GM18505 (cell line): ENCODE results near the gene RYR3.

Experiments
- ATAC-seq: cut with Tn5 transposase; IDR thresholded peaks from one replicate; pipeline ENCODE4 v1.9.1; 2021; ENCODE audit not compliant: unreplicated experiment
- POLR2A ChIP-seq: IDR thresholded peaks from 4 replicates; pipeline ENCODE4 v1.6.1; 2011; ENCODE audit warnings: borderline replicate concordance; ENCODE audit not compliant: insufficient read depth, insufficient read length; ENCODE audit errors: extremely low read depth

RYR3 gene

GRCh38 chr15:33310481-33311311 lies at the start of gene RYR3:
TSS of gene RYR3 (plus strand) at chr15:33310967. CDS start at chr15:33311046, 79 bp downstream.
- ATAC-seq: no peak
- no peak for TF ChIP-seq POLR2A

- no peak for ATAC-seq
- no peak for TF ChIP-seq POLR2A
Measured at GRCh38 chr15:33262306-33262705, 48.5 kb upstream of the RYR3 start.

DNA sequence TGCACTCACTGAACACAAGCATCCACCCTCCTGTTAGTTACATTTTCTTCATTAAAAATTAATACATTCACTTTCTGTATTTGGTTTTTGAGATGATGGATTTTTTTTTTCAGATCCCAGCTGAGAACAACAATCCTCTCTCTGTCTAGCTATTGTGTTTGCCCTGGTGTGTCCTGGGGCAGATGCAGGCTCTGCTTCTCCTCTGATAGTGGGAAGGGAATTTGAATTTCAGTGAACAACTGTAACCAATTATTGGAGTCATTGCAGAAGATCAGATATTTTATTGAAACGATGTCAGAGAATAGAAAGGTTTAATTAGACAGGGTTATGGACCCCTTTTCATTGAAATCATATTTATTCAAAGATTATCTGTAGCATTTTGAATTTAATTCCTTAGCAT lies 33.1 kb upstream of the RYR3 start:
- no peak for TF ChIP-seq POLR2A
- no peak for ATAC-seq

DNA sequence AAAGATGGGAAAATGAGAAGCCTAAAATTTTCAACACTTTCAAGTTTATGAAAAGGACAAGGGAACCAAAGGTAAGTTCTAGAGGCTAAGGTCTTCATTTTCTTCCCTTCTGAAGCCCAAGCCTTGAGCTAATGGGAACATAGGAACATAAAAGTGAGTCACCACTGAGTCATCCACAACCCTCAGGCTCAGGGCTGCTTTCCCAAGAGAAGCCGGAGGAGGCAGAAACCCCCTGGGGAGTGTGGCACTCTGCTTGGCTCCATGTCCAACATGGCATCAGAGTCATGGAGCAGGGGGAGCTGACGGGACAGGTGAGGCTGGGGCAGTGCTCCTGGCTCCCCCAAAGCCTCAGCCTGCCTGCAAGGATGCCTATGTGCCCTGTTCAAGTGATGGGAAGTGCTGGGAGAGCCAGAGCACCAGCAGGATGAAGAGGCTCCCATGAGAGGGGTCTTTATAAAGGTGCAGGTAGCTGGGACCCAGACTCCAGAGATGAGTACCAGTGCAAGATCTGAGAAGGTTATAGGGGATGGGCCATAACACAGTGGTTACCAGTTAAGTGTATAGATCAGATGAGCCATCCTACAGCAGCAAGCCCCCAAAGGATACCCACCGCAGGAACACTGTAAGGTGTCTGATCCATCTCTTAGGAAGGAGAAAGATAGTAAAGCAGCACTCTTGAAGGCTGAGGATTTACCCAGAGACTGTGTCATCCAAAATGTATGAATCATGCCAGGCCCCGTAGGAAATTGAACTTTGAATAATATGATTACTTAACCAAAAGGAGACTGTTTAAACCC lies 31.8 kb upstream of the RYR3 start:
- no peak for ATAC-seq
- TF ChIP-seq POLR2A: no peak

DNA sequence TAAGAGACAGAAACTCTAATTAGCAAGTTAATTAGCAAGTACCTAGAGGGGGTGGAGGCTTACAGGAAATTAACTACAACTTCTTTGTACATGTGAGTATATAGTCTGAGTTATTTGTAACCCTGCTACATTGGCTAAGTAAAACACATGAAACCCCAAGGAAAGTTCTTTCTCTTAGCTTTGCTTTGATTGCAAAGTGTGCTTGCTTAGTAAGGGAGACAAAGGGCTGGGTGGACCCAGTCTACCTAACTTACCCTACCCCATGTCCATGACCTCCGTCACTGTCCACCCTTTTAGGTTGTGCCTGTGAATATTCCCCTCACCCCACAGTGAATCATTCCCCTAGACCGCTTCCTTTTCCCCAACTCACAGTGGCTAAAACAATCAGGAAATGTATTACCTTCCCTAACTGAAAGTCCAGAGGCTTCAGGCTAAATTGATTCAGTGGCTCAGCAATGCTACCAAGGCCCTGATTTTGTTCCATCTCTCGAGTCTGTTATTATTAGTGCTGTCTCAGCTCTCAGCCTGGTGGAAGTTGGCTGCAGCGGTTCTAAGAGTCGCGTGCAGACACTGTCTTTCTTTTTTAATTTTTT lies 31.1 kb upstream of the RYR3 start:
- TF ChIP-seq POLR2A: no peak
- ATAC-seq: no peak

DNA sequence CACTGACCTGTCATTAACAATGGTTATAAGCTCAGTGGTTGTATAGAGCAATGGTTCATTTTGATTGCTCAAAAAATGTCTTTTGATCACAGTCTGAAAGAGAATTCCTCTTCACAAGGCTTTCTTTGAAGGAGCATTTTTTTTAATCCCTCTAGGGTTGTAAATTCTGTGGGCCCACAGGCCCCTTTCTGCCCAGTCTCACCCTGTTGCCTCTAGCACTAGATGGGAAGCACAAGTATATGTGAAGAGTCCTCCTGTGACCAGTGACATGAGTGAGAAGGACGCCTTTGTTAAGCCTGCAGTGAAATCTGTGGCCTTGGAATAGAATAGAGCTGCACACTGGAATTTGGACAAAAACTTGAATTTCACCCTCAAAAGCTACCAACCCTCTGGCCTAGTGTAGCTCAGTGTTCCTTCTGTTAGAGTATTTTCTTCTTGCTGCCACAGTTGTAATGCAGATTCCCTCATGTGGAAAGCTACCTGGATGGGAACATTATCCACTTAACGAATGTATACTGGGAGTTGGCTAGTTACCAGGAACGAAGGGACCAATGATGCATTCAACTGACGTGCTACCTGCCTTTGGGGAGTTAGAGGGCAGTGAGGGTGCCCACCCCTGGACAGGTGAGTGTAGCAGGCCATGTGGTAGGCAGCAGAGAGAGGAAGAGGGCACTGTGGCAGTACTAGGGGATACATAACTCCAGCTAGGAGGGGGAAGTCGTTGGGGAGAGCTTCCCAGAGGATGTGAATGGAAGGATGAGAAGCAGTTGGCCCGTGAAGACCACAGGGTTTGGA lies 28.3 kb upstream of the RYR3 start:
- TF ChIP-seq POLR2A: no peak
- no peak for ATAC-seq

GRCh38 chr15:33283576-33283975 lies 27.2 kb upstream of the RYR3 start:
- TF ChIP-seq POLR2A: no peak
- ATAC-seq: no peak

GRCh38 chr15:33284336-33284735 lies 26.4 kb upstream of the RYR3 start:
- ATAC-seq: no peak
- no peak for TF ChIP-seq POLR2A

DNA sequence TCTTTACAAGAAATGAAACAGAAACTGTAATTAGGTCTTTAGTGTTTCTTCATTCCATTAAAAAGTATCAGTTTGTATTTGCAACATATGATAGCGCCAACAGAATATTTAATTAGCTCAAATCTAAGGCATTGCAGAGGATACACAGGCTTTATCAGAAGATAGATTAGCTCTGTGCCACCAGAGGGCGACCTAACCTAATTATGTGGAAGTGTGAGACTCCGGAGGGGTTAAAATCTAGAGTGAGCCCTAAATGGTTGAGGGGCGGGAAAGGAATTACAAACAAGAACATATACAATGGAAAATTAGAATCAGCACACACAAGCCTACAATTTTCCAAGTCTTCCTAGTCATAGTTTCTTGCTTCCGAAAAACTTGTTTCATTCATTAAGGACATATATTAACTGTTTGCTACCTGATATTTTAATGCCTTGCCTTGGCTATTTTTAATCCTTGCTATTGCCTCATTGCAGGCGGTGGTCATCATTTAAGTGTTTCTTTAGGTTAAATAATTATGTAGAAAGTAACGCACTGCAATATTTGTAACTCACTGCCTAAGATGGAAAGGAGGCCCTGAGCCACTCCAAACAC lies 18.0 kb upstream of the RYR3 start:
- ATAC-seq: no peak
- no peak for TF ChIP-seq POLR2A

DNA sequence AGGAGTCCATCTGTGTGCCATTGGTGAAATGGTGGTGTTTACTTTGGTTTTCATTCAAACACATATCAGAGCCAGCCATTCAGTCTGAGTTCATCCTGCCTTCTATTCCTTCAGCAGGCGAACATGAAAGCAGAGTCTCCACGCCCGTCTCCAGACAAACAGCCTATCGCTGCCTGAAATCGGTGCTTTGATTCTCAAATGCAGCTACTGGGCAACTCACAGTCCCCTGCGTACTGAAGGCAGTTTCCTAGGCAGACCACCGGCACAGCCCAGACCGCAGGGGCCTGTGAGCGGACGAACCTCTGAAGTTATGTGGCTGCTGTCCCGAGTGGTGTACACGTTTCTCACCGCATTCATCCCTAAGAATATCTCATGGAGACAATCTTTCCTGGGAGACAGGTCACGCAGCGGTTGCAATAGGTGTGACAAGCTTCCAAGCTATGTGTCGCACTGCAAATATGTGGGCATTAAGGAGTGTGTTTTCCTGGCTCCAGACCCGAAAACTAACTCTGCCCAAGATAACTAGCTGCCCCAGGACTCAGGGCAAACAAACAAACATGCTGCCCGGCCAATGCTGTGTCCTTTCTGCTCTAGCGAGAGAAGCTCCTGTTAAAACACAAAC lies 16.9 kb upstream of the RYR3 start:
- no peak for ATAC-seq

GRCh38 chr15:33296050-33296449 lies 14.7 kb upstream of the RYR3 start:
- ATAC-seq: no peak

More for the DNA sequence above, 16.9 kb upstream of the RYR3 start:
- TF ChIP-seq POLR2A: no peak

GRCh38 chr15:33296856-33297255 lies 13.9 kb upstream of the RYR3 start:
- ATAC-seq: no peak
- no peak for TF ChIP-seq POLR2A

More at GRCh38 chr15:33296050-33296449, 14.7 kb upstream of the RYR3 start:
- no peak for TF ChIP-seq POLR2A

DNA sequence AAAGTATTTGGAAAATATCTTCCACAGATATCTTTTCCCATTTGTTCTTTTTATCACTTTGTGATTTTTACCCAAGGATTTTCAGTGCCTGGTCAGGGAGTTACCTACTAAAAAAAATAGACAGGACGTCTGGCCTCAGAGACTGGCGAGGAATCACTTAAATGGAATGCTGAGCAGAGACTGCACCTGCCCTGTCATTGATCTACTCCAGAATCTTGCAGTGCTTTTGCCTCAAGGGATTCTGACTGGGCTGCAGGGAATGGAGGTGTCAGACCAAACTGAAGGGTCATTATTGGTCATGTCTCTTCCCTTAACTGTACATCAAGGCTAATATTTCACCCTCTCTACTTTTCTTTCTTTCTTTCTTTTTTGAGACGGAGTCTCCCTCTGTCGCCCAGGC lies 12.1 kb upstream of the RYR3 start:
- TF ChIP-seq POLR2A: no peak
- ATAC-seq: no peak

- TF ChIP-seq POLR2A: no peak
- ATAC-seq: no peak
Measured at GRCh38 chr15:33304924-33305323, 5.8 kb upstream of the RYR3 start.
